ENCODE results near the gene ABCA2.

- no peak for TF ChIP-seq FOXP1 (CRISPR knock-in tag; IDR thresholded peaks at IDR 0.05; ENCODE audit: borderline replicate concordance)
- no peak for TF ChIP-seq SMAD3 (CRISPR knock-in tag; IDR thresholded peaks at IDR 0.05; ENCODE audit: borderline replicate concordance)
- no peak for TF ChIP-seq ZBTB43 (CRISPR knock-in tag; IDR thresholded peaks at IDR 0.05)
- TF ChIP-seq CTCF (IDR thresholded peaks at IDR 0.05): no peak
- TF ChIP-seq ATF3 (CRISPR knock-in tag; conservative IDR thresholded peaks at IDR 0.05): no peak
- TF ChIP-seq ZNF512 (CRISPR knock-in tag; IDR thresholded peaks at IDR 0.05; ENCODE audit: borderline replicate concordance): no peak
- TF ChIP-seq RELA (CRISPR knock-in tag; IDR thresholded peaks at IDR 0.05; ENCODE audit: borderline replicate concordance): no peak
- no peak for TF ChIP-seq ZNF671 (CRISPR knock-in tag; IDR thresholded peaks at IDR 0.05)
- TF ChIP-seq TEAD1 (CRISPR knock-in tag; IDR thresholded peaks at IDR 0.05): no peak
These were observed 42.2 kb downstream of the ABCA2 start for GRCh38 chr9:136985853-136986252.
